HFF-Myc (cell line): ENCODE measurements around the gene MLYCD.

Experiments used
- DNase-seq: peaks from one replicate; pipeline ENCODE4 v3.0.0-alpha.2; 2011; ENCODE audit warnings: low read depth; ENCODE audit errors: extremely low read depth
- H3K4me3 ChIP-seq: replicated peaks from 2 replicates; pipeline ENCODE4 v1.5.1; 2011; ENCODE audit warnings: low read depth, mild to moderate bottlenecking, control low read depth, low read length
- CTCF ChIP-seq: IDR thresholded peaks from 2 replicates; pipeline ENCODE4 v1.5.1; 2012; ENCODE audit warnings: mild to moderate bottlenecking, low read depth, low read length, control low read depth; ENCODE audit errors: missing control alignments

MLYCD gene

GRCh38 chr16:83882163-83882885 is 16.6 kb upstream of the MLYCD start:
- DNase-seq: no peak

DNA sequence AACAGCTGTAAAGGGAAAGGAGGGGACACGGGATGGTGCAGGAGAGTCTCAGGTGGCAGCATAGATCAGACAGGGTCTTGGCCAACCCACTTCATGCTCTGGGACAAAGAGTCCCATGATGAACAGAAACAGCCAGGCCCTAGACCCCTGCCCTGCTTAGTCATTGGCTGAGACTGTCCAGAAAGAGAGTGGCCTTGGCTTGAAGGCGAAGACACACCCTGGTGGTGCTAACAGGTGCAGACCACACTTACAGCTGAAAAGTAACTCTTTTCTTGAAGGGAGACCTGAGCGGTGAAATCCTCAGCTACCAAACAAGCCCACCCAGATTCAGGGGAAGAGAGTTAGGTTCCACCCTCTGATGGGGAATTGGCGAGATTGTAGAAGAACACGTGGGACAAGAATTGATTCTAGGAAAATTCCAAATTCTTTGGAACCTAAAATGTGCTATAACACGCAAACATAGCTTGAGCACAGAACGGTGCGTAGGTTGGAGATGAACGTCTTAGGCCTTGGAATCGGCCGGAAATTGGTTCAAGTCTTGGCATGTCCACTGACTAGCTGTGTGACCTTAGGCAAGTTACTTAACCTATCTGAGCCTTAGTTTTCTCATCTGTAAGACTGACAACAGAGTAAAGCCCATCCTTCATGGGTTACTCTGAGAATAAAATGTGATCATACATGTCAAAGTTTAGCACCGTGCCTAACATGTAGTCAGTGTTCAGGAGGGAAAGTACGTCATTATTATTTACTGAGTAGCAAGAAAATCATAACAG is 12.5 kb upstream of the MLYCD start:
- DNase-seq: no peak
- no peak for TF ChIP-seq CTCF
- H3K4me3 ChIP-seq: no peak overlapping the region

More at GRCh38 chr16:83882163-83882885, 16.6 kb upstream of the MLYCD start:
- TF ChIP-seq CTCF: no peak
- H3K4me3 ChIP-seq: no peak overlapping the region

DNA sequence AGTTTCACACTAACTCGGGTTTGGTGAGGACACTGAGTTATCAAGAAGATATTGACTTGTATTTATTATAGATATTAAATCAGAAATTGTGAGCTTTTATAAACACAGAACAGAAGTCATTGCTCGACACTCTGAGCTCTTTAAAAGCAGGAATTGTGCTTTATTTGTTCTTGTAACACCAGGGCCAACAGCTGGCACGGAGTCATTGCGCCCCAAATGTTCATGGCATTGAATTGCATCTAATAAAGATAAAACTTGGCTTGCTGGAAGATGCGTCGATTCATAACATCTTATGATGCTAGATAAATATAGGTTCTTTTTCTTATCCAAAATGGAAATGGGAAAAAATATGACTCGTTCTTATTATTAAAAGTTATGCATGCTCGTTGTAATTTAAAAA is 11.8 kb upstream of the MLYCD start:
- no peak for TF ChIP-seq CTCF
- DNase-seq: no peak
- no peak overlapping the region for H3K4me3 ChIP-seq

- no peak for TF ChIP-seq CTCF
Observed at GRCh38 chr16:83887564-83887963, 11.4 kb upstream of the MLYCD start.

GRCh38 chr16:83888672-83889044 is 10.3 kb upstream of the MLYCD start:
- TF ChIP-seq CTCF: no peak
- no peak overlapping the region for H3K4me3 ChIP-seq
- DNase-seq: no peak

More at GRCh38 chr16:83887564-83887963, 11.4 kb upstream of the MLYCD start:
- H3K4me3 ChIP-seq: no peak overlapping the region
- DNase-seq: no peak

DNA sequence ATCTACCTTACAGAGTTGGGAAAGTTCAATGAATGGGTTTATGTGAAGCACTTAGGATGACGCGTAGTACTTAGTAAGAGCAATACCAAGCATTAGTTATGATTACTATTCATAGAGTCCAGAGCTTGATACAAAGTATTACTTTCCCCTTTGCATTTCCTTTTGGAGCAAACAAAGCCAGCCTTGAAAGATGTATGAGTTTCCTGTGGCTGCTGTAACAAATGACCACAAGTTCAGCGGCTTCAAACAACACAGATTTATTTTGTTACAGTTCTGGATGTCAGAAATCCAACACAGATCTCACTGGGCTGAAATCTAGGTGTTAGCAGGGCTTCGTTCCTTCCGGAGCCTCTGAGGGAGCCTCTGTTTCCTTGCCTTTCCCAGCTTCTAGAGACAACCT is 8.6 kb upstream of the MLYCD start:
- DNase-seq: no peak
- TF ChIP-seq CTCF: no peak
- H3K4me3 ChIP-seq: no peak overlapping the region
